ENCODE measurements around the gene RBM47. TPM values are rescaled to one million over a fixed set of nuclear protein-coding genes. Genes with fewer than 3 reads are reported as not detected.

The RBM47 gene
- total and polyA plus RNA-seq, 2 donors (not counting 1 experiment from before 2014, with no cell fraction given), result 5.6 to 12.9 TPM

DNA sequence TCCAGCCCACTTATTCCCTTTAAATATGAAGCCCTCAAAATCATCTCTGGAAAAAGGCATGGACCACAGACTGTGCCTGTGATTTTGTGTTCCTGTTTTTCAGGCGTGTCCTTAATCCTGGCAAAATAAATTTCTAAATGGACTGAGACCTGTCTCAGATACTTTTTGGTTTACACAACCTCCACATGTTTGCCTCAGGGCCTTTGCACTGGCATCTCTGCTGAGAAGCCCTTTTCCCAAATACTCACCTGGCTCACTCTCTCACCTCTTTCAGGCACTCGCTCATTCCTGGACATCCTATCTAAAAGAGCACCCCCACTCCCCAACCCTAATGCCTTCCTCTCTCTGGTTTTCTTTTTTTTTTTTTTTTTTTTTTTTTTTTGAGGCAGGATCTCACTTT, 254.0 kb downstream of the RBM47 start:
- ChIA-PET CTCF (no interaction called here), POLR2A (no interaction called here)
- H3K27me3 Mint-ChIP-seq, result no peaks in the 10 kb centered on the region
- Histone ChIP-seq H3K4me1 (ENCODE audit: control insufficient read depth in 2 of 2, insufficient read depth in 2 of 2, low read length in 2 of 2) (no peaks in the 10 kb centered on the region), H4K20me1 (ENCODE audit: control insufficient read depth, insufficient read depth, low read length, poor library complexity, severe bottlenecking) (no peaks in the 10 kb centered on the region), H3K4me2 (replicated peaks; ENCODE audit: low read depth, low read length, poor library complexity, severe bottlenecking) (no peak overlapping the region), H3K79me2 (ENCODE audit: control insufficient read depth, insufficient read depth, low read length) (no peaks in the 10 kb centered on the region), H3K4me3 (ENCODE audit: control extremely low read depth in 1 of 5, extremely low read depth in 1 of 5, insufficient read depth in 1 of 5, low read depth in 2 of 5, low read length in 4 of 5) (no peak overlapping the region), H2AFZ (ENCODE audit: insufficient read depth, low read depth, low read length, poor library complexity, severe bottlenecking) (no peak overlapping the region), H3K36me3 (replicated peaks in 1 of 2; ENCODE audit: control extremely low read depth in 1 of 2, control insufficient read depth in 1 of 2, extremely low read depth in 1 of 2, insufficient read depth in 2 of 2, low read length in 1 of 2) (no peaks in the 10 kb centered on the region), H3K27ac (ENCODE audit: low read length in 2 of 2) (no peak overlapping the region), H3K9me3 (ENCODE audit: control extremely low read depth in 1 of 3, control insufficient read depth in 2 of 3, insufficient read depth in 1 of 3, low read length in 2 of 3) (no peaks in the 10 kb centered on the region), H3K9ac (ENCODE audit: low read length) (no peak overlapping the region), H3K27me3 (replicated peaks in 1 of 4; ENCODE audit: control extremely low read depth in 1 of 4, control insufficient read depth in 3 of 4, insufficient read depth in 4 of 4, low read length in 3 of 4) (no peaks in the 10 kb centered on the region)
- H3K27ac Mint-ChIP-seq, result no peak overlapping the region
- H3K4me3 Mint-ChIP-seq, result no peak overlapping the region
- no peaks in the 10 kb centered on the region for H3K4me1 Mint-ChIP-seq
- intact Hi-C loops (cut with micrococcal nuclease), result no loop called here
- H3K9me3 Mint-ChIP-seq (ENCODE audit: insufficient read depth), result no peaks in the 10 kb centered on the region
- WGBS (ENCODE audit: insufficient coverage), result 100% methylated on average over 1 of the region's 2 CpGs
- DNase-seq, result no peak
- TF ChIP-seq, protein P1, sequence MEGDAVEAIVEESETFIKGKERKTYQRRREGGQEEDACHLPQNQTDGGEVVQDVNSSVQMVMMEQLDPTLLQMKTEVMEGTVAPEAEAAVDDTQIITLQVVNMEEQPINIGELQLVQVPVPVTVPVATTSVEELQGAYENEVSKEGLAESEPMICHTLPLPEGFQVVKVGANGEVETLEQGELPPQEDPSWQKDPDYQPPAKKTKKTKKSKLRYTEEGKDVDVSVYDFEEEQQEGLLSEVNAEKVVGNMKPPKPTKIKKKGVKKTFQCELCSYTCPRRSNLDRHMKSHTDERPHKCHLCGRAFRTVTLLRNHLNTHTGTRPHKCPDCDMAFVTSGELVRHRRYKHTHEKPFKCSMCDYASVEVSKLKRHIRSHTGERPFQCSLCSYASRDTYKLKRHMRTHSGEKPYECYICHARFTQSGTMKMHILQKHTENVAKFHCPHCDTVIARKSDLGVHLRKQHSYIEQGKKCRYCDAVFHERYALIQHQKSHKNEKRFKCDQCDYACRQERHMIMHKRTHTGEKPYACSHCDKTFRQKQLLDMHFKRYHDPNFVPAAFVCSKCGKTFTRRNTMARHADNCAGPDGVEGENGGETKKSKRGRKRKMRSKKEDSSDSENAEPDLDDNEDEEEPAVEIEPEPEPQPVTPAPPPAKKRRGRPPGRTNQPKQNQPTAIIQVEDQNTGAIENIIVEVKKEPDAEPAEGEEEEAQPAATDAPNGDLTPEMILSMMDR (IDR thresholded peaks at IDR 0.05), result no peak
- TF ChIP-seq EZH2 (IDR thresholded peaks at IDR 0.05; ENCODE audit: borderline replicate concordance, insufficient read depth, low read depth, low read length, poor library complexity, severe bottlenecking), result no peak
- no peak for ATAC-seq (ENCODE audit: low read depth)

DNA sequence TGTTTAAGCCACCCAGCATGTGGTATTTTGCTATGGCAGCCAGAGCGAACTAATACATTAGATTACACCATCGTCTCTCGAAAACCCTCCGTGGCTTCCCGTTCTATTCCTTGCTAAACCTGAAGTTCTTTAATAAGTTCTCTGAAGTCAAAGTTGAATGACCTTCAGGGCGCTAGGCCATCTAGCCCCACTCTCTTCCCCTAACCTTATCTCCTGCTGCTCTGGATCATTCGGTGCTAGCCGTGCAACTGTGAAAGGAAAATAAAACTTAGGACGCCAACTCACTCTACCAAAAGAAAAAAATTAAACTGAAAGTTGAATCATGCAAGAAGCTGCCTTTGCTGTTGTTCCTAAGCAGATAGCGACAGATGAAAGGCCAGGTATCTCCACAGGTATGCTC, 254.6 kb downstream of the RBM47 start:
- H3K79me2 ChIP-seq (ENCODE audit: control insufficient read depth, insufficient read depth, low read length), result no peaks in the 10 kb centered on the region
- Mint-ChIP-seq H3K9me3 (ENCODE audit: insufficient read depth) (no peaks in the 10 kb centered on the region), H3K4me3 (no peak overlapping the region), H3K4me1 (no peaks in the 10 kb centered on the region), H3K27me3 (no peaks in the 10 kb centered on the region), H3K27ac (no peak overlapping the region)
- H3K9me3 ChIP-seq (ENCODE audit: control extremely low read depth in 1 of 3, control insufficient read depth in 2 of 3, insufficient read depth in 1 of 3, low read length in 2 of 3), result no peaks in the 10 kb centered on the region
- no peak overlapping the region for H3K9ac ChIP-seq (ENCODE audit: low read length)
- CTCF ChIA-PET, result no interaction called here
- POLR2A ChIA-PET, result no interaction called here
- no peaks in the 10 kb centered on the region for H3K27me3 ChIP-seq (replicated peaks in 1 of 4; ENCODE audit: control extremely low read depth in 1 of 4, control insufficient read depth in 3 of 4, insufficient read depth in 4 of 4, low read length in 3 of 4)
- no peak overlapping the region for H3K27ac ChIP-seq (ENCODE audit: low read length in 2 of 2)
- no peak overlapping the region for H2AFZ ChIP-seq (ENCODE audit: insufficient read depth, low read depth, low read length, poor library complexity, severe bottlenecking)
- TF ChIP-seq, protein P1 (IDR thresholded peaks at IDR 0.05), result no peak
- TF ChIP-seq EZH2 (IDR thresholded peaks at IDR 0.05; ENCODE audit: borderline replicate concordance, insufficient read depth, low read depth, low read length, poor library complexity, severe bottlenecking), result no peak
- no peaks in the 10 kb centered on the region for H3K4me1 ChIP-seq (ENCODE audit: control insufficient read depth in 2 of 2, insufficient read depth in 2 of 2, low read length in 2 of 2)
- intact Hi-C loops (cut with micrococcal nuclease), result no loop called here
- 92% methylated on average over 10 of the region's 10 CpGs for WGBS (ENCODE audit: insufficient coverage)
- H3K36me3 ChIP-seq (replicated peaks in 1 of 2; ENCODE audit: control extremely low read depth in 1 of 2, control insufficient read depth in 1 of 2, extremely low read depth in 1 of 2, insufficient read depth in 2 of 2, low read length in 1 of 2), result no peaks in the 10 kb centered on the region
- DNase-seq (no peak), ATAC-seq (ENCODE audit: low read depth) (no peak)
- no peaks in the 10 kb centered on the region for H4K20me1 ChIP-seq (ENCODE audit: control insufficient read depth, insufficient read depth, low read length, poor library complexity, severe bottlenecking)
- H3K4me2 ChIP-seq (replicated peaks; ENCODE audit: low read depth, low read length, poor library complexity, severe bottlenecking), result no peak overlapping the region
- H3K4me3 ChIP-seq (ENCODE audit: control extremely low read depth in 1 of 5, extremely low read depth in 1 of 5, insufficient read depth in 1 of 5, low read depth in 2 of 5, low read length in 4 of 5), result no peak overlapping the region

All from B cell (primary cell).